Fibroblast of gingiva (primary cell): ENCODE results near the gene SNX9.

Experiments used
- DNase-seq: peaks from one replicate; pipeline ENCODE4 v3.0.0-alpha.2; 2011; ENCODE audit warnings: low read depth

SNX9 gene

GRCh38 chr6:157804448-157805327 is 18.4 kb upstream of the SNX9 start:
- no peak for DNase-seq

- no peak for DNase-seq
Measured at GRCh38 chr6:157806131-157806855, 16.8 kb upstream of the SNX9 start.

GRCh38 chr6:157806856-157807215 is 16.2 kb upstream of the SNX9 start:
- no peak for DNase-seq

GRCh38 chr6:157808405-157808950 is 14.6 kb upstream of the SNX9 start:
- DNase-seq: no peak

- no peak for DNase-seq
Measured at GRCh38 chr6:157809613-157810012, 13.4 kb upstream of the SNX9 start.

GRCh38 chr6:157811137-157811475 is 11.9 kb upstream of the SNX9 start:
- DNase-seq: no peak

- DNase-seq: peak; percentile 42
Measured at GRCh38 chr6:157811476-157812173, 11.4 kb upstream of the SNX9 start.

- no peak for DNase-seq
Measured at GRCh38 chr6:157812425-157813171, 10.4 kb upstream of the SNX9 start.

- peak; percentile 43 for DNase-seq
Measured at GRCh38 chr6:157813191-157813590, 9.9 kb upstream of the SNX9 start.

- DNase-seq: peak; percentile 90
Measured at GRCh38 chr6:157813750-157814455, 9.1 kb upstream of the SNX9 start.

- no peak for DNase-seq
Measured at GRCh38 chr6:157814883-157815282, 8.2 kb upstream of the SNX9 start.

GRCh38 chr6:157821342-157822033 is 1.6 kb upstream of the SNX9 start:
- DNase-seq: no peak

GRCh38 chr6:157822245-157823000 is 623 bp upstream of the SNX9 start:
- DNase-seq: no peak

- DNase-seq: peak; percentile 68
Measured at GRCh38 chr6:157823528-157824370, 703 bp downstream of the SNX9 start.

- DNase-seq: peak; percentile 58
Measured at GRCh38 chr6:157825243-157825904, 2.3 kb downstream of the SNX9 start.

- DNase-seq: no peak
Measured at GRCh38 chr6:157830354-157831017, 7.4 kb downstream of the SNX9 start.

GRCh38 chr6:157831018-157831369 is 7.9 kb downstream of the SNX9 start:
- no peak for DNase-seq
